ENCODE data around the gene NEDD9.

NEDD9 gene

DNA sequence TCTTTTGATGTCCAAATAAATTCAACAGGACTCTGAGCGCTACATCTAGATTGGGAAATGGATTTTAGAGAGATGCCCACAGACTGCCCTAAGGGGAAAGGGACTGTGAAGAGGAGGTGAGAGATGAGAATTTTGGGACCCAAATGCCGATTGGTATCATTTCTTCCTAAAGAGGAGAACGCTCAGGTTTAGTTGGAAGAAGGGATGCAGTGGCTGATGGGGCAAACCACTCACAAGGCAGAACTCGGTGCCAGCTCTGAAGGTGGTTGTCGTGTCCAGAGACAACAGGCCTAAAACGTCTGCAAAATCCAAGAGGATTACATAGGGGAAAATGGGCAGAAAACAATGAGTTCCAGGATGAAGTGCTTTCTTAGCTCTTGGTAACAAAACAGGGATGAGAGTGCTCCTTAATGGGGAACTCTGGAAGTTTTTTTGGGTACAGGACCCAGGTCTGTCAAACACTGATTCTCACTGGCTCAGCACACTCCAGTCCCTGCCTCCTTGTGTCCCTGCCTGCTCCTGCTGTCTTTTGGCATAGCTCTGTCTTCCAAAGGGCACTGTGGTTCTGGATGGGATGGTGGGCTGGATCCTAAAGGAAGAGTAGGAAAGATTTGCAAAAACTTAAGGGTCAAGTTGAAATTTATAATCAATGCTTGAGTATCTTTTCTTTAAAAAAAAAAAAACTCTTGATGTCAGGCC is 29.0 kb downstream of the NEDD9 start:
- H3K36me3 ChIP-seq (ENCODE audit: control insufficient read depth, insufficient read depth, low read length), result peaks cover 3% of the 10 kb centered on the region
- no peaks in the 10 kb centered on the region for H3K9me3 ChIP-seq (ENCODE audit: control insufficient read depth, low read length)
- H3K27ac ChIP-seq (ENCODE audit: insufficient read depth, low read length, poor library complexity, severe bottlenecking), result no peak overlapping the region
- no peaks in the 10 kb centered on the region for H3K27me3 ChIP-seq (replicated peaks; ENCODE audit: control insufficient read depth, insufficient read depth, low read length, poor library complexity, severe bottlenecking)
- H3K4me1 ChIP-seq (ENCODE audit: control insufficient read depth, insufficient read depth, low read length, poor library complexity, severe bottlenecking), result peaks cover 4% of the 10 kb centered on the region
- no peak overlapping the region for H3K4me3 ChIP-seq (ENCODE audit: insufficient read depth, low read depth, low read length, poor library complexity, severe bottlenecking)
- no peak for DNase-seq

DNA sequence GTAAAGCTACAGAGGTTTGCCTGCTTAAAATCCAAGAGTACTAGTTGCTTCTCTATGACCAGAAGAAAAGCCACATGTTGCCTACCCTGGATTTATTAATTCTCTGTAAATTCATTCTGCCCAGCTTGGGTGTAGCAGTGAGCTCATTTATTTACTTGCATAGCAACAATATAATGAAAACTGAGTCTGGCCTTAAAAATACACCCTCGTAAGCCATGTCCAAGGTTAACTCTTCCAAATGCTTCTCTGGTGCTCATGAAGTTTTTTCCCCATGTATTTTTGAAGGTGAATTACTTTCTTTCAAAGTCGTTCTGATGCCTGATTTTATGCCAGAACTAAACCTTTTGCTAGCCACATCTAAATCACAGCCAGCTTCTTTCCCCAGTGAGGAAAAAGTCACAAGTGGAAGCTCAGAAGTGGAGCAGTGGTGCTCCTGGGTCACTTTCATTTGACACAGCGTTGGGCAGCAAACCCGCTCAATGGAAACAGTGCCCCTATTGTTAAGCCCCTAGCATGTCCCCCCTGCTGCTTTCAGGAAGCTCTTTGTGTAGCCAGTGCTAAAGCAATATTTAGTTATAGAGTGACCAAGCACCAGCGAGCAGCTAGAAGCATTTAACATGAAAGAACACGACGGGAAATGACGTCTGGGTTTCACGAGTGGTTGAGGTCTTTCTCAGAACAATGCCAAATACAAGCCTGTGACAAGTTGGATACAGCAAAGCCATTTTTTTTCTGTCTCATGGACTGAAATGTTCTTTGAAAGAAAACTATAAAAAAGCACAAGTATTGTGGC is 29.8 kb downstream of the NEDD9 start:
- Histone ChIP-seq H3K27ac (ENCODE audit: insufficient read depth, low read length, poor library complexity, severe bottlenecking) (no peak overlapping the region), H3K4me3 (ENCODE audit: insufficient read depth, low read depth, low read length, poor library complexity, severe bottlenecking) (no peak overlapping the region), H3K9me3 (ENCODE audit: control insufficient read depth, low read length) (no peaks in the 10 kb centered on the region), H3K4me1 (ENCODE audit: control insufficient read depth, insufficient read depth, low read length, poor library complexity, severe bottlenecking) (peaks cover 4% of the 10 kb centered on the region), H3K36me3 (ENCODE audit: control insufficient read depth, insufficient read depth, low read length) (no peaks in the 10 kb centered on the region), H3K27me3 (replicated peaks; ENCODE audit: control insufficient read depth, insufficient read depth, low read length, poor library complexity, severe bottlenecking) (no peaks in the 10 kb centered on the region)
- DNase-seq, result no peak

GRCh38 chr6:11201772-11202512 is 30.5 kb downstream of the NEDD9 start:
- no peak for DNase-seq
- no peaks in the 10 kb centered on the region for H3K36me3 ChIP-seq (ENCODE audit: control insufficient read depth, insufficient read depth, low read length)
- no peaks in the 10 kb centered on the region for H3K9me3 ChIP-seq (ENCODE audit: control insufficient read depth, low read length)
- H3K4me3 ChIP-seq (ENCODE audit: insufficient read depth, low read depth, low read length, poor library complexity, severe bottlenecking), result no peak overlapping the region
- no peaks in the 10 kb centered on the region for H3K27me3 ChIP-seq (replicated peaks; ENCODE audit: control insufficient read depth, insufficient read depth, low read length, poor library complexity, severe bottlenecking)
- peaks cover 4% of the 10 kb centered on the region for H3K4me1 ChIP-seq (ENCODE audit: control insufficient read depth, insufficient read depth, low read length, poor library complexity, severe bottlenecking)
- H3K27ac ChIP-seq (ENCODE audit: insufficient read depth, low read length, poor library complexity, severe bottlenecking), result no peak overlapping the region

DNA sequence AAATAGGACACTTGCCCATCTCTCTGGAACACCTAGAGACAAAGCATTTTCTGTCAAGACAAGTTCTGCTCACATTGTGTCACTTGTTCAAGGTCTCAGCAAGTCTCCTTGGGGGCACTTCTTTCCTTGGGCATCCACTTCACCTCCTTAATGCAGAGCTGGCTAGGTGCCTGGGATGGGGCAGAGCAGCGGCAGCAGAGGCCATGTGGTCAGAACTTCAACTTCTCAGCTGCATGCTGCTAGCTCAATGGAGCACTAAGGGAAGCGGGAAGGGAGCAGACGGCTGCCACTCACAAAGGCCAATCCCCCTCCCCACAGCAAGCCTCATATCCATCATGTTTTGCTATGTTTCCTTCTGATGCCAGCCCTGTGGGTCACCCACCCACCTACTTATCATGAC is 31.5 kb downstream of the NEDD9 start:
- Histone ChIP-seq H3K27ac (ENCODE audit: insufficient read depth, low read length, poor library complexity, severe bottlenecking) (no peak overlapping the region), H3K36me3 (ENCODE audit: control insufficient read depth, insufficient read depth, low read length) (no peaks in the 10 kb centered on the region), H3K27me3 (replicated peaks; ENCODE audit: control insufficient read depth, insufficient read depth, low read length, poor library complexity, severe bottlenecking) (no peaks in the 10 kb centered on the region), H3K4me3 (ENCODE audit: insufficient read depth, low read depth, low read length, poor library complexity, severe bottlenecking) (no peak overlapping the region), H3K9me3 (ENCODE audit: control insufficient read depth, low read length) (no peaks in the 10 kb centered on the region), H3K4me1 (ENCODE audit: control insufficient read depth, insufficient read depth, low read length, poor library complexity, severe bottlenecking) (peaks cover 4% of the 10 kb centered on the region)
- DNase-seq, result no peak

DNA sequence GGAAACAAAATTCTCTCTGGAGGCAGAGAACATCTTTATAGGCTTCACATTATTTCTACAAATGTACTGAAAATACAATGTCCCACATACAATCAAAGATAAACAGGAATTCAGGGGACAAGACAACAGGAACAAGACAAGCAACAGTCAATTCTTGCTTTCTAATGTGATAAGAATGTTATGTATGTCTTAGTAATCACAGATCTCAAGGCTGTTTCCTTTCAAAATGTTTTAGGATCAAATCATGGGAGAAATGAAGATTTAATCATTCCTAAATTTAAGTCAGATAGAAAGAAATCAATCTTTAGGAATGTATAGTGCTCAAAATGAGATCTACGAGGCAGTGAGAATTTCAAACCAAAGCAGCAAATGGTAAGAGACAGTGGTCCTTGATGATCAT is 32.1 kb downstream of the NEDD9 start:
- H3K9me3 ChIP-seq (ENCODE audit: control insufficient read depth, low read length), result no peaks in the 10 kb centered on the region
- H3K27me3 ChIP-seq (replicated peaks; ENCODE audit: control insufficient read depth, insufficient read depth, low read length, poor library complexity, severe bottlenecking), result no peaks in the 10 kb centered on the region
- H3K4me1 ChIP-seq (ENCODE audit: control insufficient read depth, insufficient read depth, low read length, poor library complexity, severe bottlenecking), result peaks cover 4% of the 10 kb centered on the region
- H3K27ac ChIP-seq (ENCODE audit: insufficient read depth, low read length, poor library complexity, severe bottlenecking), result no peak overlapping the region
- no peaks in the 10 kb centered on the region for H3K36me3 ChIP-seq (ENCODE audit: control insufficient read depth, insufficient read depth, low read length)
- no peak for DNase-seq
- H3K4me3 ChIP-seq (ENCODE audit: insufficient read depth, low read depth, low read length, poor library complexity, severe bottlenecking), result no peak overlapping the region

DNA sequence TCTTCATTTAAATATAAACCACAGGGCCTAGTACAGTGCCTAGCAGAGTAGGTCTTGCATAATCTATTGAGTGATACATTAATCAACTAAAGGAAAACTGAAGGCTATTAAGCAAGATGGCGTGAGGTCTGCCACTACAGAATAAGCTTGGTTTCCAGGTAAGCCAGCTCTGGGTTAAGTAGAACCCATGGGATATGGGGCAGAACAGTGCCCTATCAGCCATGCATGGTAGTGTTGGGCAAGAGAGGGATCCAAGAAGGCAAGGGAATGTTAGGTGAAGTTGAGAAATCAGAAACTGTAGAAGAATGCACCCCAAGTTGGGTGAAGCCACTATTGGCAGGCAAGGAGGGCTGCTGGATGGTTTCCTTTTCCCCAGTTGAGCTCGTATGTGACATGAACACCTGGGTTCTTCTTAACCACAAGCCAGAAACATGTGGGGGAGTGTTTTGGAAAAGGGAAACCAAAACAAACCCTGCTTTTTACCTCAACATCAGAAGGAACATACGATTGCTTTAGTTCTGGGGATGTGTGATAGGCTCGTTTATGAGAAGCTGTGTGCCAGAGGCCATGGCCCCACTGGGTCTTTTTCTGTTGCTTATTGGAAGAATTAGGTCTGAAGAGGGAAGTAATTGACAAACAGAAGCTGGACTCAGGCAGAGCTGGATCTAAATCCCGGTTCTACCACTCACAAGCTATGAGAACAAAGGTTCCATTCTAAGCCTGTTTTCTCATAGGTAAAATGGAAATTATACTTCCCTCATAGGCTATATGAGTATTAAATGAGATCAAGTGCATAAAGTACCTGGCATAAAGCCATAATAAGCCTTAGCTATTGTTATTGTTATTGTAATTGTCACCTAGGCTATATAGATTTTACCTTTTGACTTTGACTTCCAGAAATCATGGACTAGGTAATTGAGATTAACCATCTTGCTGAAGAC is 33.5 kb downstream of the NEDD9 start:
- no peaks in the 10 kb centered on the region for H3K36me3 ChIP-seq (ENCODE audit: control insufficient read depth, insufficient read depth, low read length)

DNA sequence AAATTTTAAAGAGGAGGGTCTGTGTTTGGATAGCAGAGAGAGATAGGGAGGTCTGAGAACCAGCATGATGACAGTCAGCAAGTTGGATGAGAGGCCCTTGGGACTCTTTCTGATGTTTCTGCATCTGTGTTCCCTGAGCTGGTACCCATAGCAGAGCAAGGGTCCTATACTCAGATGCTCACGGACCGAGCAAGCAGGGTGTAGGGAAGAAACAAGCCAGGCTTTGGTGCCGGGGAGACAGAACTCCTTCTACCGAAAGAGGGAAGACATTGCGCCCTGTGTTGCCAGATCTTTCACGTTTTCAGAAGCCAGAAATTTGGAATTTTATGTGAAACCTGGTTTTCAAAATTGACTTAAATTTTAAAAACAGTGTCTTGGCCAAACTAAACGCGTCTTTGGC is 34.6 kb downstream of the NEDD9 start:
- Histone ChIP-seq H3K4me1 (ENCODE audit: control insufficient read depth, insufficient read depth, low read length, poor library complexity, severe bottlenecking) (peaks cover 4% of the 10 kb centered on the region), H3K4me3 (ENCODE audit: insufficient read depth, low read depth, low read length, poor library complexity, severe bottlenecking) (no peak overlapping the region), H3K27ac (ENCODE audit: insufficient read depth, low read length, poor library complexity, severe bottlenecking) (no peak overlapping the region), H3K27me3 (replicated peaks; ENCODE audit: control insufficient read depth, insufficient read depth, low read length, poor library complexity, severe bottlenecking) (no peaks in the 10 kb centered on the region), H3K9me3 (ENCODE audit: control insufficient read depth, low read length) (no peaks in the 10 kb centered on the region), H3K36me3 (ENCODE audit: control insufficient read depth, insufficient read depth, low read length) (peaks cover 5% of the 10 kb centered on the region)
- DNase-seq, result no peak

More for the DNA sequence above, 33.5 kb downstream of the NEDD9 start:
- H3K4me3 ChIP-seq (ENCODE audit: insufficient read depth, low read depth, low read length, poor library complexity, severe bottlenecking), result peak overlapping the region; percentile 4
- no peaks in the 10 kb centered on the region for H3K9me3 ChIP-seq (ENCODE audit: control insufficient read depth, low read length)
- H3K27ac ChIP-seq (ENCODE audit: insufficient read depth, low read length, poor library complexity, severe bottlenecking), result peak overlapping the region; percentile 42
- DNase-seq, result peak; percentile 12 to 19 (median 16)
- H3K4me1 ChIP-seq (ENCODE audit: control insufficient read depth, insufficient read depth, low read length, poor library complexity, severe bottlenecking), result peaks cover 4% of the 10 kb centered on the region
- no peaks in the 10 kb centered on the region for H3K27me3 ChIP-seq (replicated peaks; ENCODE audit: control insufficient read depth, insufficient read depth, low read length, poor library complexity, severe bottlenecking)

DNA sequence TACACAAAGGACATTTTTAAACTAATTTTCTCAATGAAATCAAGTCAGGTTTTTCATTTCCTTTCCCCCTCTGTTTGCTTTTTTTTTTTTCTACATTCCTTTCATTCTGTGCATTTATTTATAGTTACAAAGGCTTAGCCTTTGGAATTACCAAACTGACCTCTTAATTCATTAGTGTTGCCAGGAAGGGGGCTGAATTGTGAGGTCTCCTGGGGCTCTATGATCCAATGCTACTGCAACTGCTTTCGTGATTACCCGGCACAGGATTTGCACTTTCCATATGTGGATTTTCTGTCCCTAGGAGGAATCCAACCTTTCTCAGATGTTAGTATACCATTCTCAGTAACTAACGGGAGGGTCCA is 35.3 kb downstream of the NEDD9 start:
- no peaks in the 10 kb centered on the region for H3K27me3 ChIP-seq (replicated peaks; ENCODE audit: control insufficient read depth, insufficient read depth, low read length, poor library complexity, severe bottlenecking)
- no peak for DNase-seq
- no peak overlapping the region for H3K27ac ChIP-seq (ENCODE audit: insufficient read depth, low read length, poor library complexity, severe bottlenecking)
- H3K4me3 ChIP-seq (ENCODE audit: insufficient read depth, low read depth, low read length, poor library complexity, severe bottlenecking), result no peak overlapping the region
- H3K36me3 ChIP-seq (ENCODE audit: control insufficient read depth, insufficient read depth, low read length), result peaks cover 5% of the 10 kb centered on the region
- peaks cover 4% of the 10 kb centered on the region for H3K4me1 ChIP-seq (ENCODE audit: control insufficient read depth, insufficient read depth, low read length, poor library complexity, severe bottlenecking)
- H3K9me3 ChIP-seq (ENCODE audit: control insufficient read depth, low read length), result no peaks in the 10 kb centered on the region

DNA sequence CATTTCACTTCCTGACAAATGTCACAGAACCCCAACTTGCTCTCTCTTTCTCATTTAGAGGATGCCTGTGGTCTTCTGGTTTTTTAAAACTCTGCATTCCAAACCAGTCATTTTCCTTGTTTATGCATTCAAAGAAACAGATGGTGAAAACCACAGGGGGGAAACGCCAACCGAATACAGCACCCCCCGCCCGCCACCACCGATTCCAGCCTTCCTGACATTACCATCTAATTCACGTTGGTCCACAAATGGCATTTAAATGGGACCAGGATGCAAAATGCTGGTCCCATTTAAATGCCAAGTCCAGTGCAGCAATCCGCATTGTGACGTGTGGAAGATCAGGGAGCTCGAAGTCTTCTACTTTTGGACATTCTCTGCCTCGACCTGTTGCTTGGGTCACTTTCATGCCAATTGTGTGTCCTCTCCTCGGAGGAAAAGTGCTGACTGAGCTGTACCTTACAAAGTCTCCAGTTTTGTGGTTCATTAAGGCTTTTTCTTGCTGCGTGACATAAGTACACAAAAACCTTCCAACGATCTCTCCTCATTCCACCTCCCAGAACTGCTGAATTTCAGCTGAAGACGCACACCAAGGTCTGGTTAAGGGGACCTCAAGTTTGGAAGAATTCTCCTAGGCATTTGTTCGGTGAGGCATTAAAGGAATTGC is 35.8 kb downstream of the NEDD9 start:
- no peak overlapping the region for H3K27ac ChIP-seq (ENCODE audit: insufficient read depth, low read length, poor library complexity, severe bottlenecking)
- H3K27me3 ChIP-seq (replicated peaks; ENCODE audit: control insufficient read depth, insufficient read depth, low read length, poor library complexity, severe bottlenecking), result no peaks in the 10 kb centered on the region
- no peak overlapping the region for H3K4me3 ChIP-seq (ENCODE audit: insufficient read depth, low read depth, low read length, poor library complexity, severe bottlenecking)
- DNase-seq, result no peak
- no peaks in the 10 kb centered on the region for H3K9me3 ChIP-seq (ENCODE audit: control insufficient read depth, low read length)
- peaks cover 8% of the 10 kb centered on the region for H3K36me3 ChIP-seq (ENCODE audit: control insufficient read depth, insufficient read depth, low read length)
- H3K4me1 ChIP-seq (ENCODE audit: control insufficient read depth, insufficient read depth, low read length, poor library complexity, severe bottlenecking), result peaks cover 4% of the 10 kb centered on the region
